SKM-1 treated with dmso at 0.1 percent for 144 hours (cell line): ENCODE measurements around the gene PGLYRP1.

Experiments used
- DNase-seq: peaks from one replicate; lab custom pipeline; 2025; ENCODE audit not compliant: unreplicated experiment; lab: John Stamatoyannopoulos, UW

The PGLYRP1 gene, protein sequence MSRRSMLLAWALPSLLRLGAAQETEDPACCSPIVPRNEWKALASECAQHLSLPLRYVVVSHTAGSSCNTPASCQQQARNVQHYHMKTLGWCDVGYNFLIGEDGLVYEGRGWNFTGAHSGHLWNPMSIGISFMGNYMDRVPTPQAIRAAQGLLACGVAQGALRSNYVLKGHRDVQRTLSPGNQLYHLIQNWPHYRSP

DNA sequence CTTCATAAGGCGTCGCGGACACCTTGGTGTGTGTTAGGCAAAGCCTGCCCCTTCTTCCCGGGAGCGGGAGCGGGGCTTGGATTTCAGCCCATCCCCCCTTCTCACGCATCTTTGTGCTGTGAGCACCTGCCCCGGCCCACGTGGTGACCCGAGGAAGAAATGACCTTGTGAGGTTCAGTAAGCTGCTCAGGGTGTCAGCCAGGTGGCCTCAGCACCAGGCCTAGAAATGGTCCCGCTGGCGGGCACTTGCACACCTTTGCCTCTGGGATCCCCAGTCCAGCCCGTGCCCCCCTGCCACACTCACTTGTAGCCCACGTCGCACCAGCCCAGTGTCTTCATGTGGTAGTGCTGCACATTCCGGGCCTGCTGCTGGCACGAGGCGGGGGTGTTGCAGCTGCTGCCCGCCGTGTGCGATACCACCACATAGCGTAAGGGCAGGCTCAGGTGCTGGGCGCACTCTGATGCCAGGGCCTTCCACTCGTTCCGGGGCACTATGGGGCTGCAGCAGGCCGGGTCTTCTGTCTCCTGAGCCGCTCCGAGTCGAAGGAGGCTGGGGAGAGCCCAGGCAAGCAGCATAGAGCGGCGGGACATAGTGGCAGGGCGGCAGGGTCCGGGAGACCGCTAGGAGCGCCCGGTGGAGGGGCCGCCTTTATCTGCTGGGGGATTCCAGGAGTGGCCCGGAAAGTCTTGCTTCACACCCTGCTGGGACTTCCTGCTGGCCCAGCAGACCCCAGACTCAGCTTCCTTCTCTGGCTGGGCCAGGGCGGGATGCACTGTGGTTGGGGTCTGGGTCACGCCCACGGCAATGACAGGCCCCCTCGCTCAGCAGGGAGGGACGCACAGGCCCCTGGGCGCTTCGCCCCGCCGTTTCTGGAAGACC is at the start of gene PGLYRP1:
TSS of gene PGLYRP1 (minus strand) at position 623 of the 880 bp plus-strand sequence. CDS start at position 591, 32 bp downstream.
- DNase-seq: no peak

DNA sequence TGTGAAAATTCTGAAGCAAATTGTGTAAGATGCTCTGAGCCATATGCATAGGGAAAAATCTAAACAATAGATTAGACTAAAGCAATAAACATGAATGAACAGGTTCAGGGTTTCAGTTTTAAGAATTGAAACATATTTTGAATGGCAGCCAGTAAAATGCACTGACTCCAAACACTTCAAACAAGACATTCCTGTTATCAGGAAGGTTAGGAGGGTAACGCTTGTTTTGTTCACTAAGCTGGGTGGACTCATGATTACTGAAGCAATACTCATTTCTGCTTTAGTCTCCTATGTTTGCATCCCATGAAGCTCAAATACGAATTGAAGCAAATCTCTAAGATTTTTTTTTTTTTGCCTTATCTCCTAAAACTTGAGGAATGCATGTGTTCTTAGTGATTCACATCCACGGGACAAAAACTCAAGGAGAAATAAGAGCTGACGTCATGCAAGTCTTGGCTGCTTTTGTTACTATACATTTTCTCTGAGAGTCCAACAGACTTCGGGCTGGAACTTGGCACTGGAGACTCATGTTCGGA is 47.0 kb upstream of the PGLYRP1 start:
- no peak for DNase-seq

DNA sequence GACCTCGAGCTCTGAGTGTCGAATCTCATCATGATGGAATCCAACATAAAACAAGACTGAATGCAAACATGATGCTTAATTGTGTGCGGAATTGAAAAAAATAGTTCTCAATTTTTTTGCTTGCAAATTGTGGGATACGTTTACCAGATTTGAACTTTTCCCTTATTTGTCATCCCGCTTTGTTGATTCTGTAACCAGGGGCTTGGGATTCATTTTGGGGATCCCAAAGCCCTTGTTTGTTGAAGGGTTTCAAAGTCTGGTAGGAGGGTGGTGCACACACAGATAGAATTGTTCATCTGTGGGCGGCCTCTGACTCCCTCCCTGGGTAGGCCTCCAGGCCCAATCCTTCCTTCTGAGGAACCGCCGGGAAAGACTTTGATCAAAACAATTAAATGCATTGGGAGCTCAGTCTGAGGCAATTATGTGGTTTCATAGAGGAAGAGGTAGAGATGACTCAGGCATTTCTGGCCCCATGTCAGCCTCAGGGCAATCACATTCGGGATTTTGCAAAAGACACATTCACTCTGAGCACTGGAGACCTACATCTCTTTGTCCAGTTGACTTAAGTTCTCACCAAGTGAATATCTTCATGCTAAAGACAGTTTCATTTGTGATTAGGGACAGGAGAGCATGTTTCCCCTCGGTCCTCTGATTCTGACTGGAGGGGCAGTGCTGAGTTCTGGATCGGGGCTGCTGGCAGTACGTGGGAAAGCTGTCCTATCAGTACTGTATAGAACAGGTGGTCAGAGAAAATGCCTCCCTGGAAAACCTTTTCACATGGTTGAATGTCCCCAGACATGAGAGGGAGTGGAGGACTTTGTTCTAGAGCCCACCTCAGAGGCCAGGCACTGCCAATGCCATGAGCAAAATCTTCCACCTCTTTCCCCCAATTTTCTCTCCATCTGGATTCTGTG is 45.7 kb upstream of the PGLYRP1 start:
- DNase-seq: no peak

DNA sequence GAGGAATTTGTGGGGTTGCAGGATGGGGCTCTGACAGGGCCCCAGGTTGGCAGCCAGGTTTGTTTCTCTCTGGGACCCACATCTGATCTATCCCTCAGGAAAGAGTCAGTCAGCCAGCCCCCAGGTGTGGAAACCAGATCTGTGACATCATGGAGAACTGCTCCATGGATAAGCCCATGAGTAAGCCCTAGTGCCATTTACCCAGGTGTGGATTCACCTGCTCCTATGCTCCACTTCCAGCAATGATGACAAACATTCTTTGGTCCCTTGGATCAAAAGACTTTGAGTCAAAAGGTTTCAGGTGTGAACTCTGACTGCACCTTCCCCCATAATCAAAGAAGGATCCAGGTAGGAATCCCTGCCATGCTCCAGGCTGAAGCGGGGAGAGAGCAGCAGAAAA is 44.8 kb upstream of the PGLYRP1 start:
- DNase-seq: no peak

DNA sequence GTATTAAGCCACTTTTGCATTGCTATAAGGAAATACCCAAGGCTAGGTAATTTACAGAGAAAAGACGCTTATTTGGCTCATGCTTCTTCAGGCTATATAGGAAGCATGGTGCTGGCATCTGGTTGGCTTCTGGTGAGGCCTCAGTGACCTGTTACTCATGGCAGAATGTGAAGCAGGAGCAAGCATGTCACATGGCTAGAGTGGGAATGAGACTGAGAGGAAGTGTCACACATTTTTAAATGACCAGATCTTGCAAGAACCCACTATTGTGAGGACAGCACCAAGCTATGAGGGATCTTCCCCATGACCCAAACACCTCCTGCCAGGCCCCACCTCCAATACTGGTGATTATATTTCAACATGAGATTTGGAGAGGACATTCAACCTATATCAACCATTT is 43.6 kb upstream of the PGLYRP1 start:
- DNase-seq: no peak

DNA sequence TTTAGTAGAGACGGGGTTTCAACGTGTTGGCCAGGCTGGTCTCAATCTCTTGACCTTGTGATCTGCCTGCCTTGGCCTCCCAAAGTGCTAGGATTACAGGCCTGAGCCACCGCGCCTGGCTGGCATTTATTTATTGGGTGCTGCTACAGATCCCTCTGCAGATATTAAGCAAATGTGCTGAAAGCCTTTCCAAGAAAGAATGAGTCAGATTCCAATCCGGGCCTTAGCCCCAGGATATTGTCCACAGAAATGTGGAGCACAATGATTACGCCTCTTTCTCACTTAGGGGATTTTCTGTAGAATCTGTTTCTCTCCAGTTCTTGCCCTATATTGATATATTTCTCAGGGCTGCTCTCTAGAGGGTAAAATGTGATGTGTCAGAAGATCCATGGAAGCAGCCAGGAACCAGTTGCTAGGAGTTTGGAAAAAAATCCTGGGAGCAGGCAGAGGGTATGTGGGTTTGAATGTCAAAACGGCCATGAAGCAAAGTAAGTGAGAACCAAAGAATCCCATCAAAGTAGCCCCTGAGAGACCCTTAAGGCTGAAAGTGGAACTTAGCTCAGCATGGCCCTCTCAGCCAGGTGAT is 42.7 kb upstream of the PGLYRP1 start:
- DNase-seq: no peak

DNA sequence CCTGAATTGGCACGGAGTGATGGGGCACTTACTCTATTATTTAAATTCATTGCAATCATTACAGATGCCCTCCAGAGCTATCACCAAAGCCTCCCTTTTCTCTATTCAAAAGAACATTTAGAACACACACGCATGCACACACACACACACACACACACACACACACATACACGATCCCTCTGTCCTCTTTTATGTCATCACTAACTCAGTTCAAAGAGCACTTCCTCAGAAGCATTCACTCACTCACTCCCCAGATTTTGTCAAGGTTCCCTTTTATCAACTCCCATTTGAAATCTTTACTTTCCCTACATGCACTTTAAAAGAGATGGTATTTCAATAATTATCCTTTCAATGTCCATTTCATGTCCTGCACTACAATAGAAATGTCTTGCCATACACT is 40.3 kb upstream of the PGLYRP1 start:
- no peak for DNase-seq

DNA sequence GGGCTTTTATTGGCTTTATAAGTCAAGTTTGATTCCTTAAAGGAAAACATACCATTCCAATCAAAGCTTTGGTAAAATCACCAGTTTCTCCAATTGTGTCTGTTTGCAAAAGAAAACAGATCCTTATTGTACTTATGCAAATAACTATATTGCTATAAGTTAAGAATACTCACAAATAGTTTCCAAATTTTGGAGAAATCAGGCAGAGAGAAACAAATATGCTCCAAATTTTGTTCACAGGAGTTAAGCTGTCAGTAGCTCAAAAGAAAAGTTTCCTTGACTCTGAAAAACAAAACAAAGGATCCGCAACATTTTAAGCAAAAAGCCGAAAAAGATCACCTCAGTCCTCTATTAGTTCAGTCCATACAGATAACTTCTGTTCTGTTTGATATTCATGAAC is 37.2 kb upstream of the PGLYRP1 start:
- no peak for DNase-seq

DNA sequence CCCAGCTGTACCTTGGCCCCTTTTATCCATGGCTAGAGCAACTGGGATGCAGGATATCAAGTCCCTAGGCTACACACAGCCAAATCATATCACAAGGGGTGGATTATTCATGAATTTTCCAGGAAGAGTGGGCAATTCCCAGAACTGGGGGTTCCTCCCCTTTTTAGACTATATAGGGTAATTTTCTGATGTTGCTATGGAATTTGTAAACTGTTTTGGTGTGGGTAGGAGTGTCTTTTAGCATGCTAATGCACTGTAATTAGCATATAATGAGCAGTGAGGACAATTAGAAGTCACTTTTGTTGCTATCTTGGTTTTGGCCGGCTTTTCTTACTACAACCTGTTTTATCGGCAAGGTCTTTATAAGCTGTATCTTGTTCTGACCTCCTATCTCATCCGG is 35.9 kb upstream of the PGLYRP1 start:
- no peak for DNase-seq

DNA sequence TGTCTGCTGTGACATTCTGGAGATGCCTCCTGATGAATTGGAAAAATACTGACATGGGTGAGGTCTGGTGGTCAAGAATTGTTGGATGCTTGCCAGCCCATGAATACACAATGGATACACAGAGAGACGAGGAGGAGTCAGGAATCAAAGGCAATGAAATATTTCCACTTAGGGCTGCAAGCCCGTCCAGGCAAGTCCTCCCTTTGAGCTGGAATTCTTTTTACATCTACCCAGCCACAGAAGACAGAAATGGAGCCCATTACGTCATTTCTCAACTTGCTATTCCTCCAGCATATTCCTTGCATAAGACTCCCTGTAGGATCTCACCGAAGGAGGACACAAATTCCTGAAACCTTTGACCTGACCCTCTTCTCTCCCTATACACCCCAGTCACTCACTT is 33.7 kb upstream of the PGLYRP1 start:
- DNase-seq: no peak

DNA sequence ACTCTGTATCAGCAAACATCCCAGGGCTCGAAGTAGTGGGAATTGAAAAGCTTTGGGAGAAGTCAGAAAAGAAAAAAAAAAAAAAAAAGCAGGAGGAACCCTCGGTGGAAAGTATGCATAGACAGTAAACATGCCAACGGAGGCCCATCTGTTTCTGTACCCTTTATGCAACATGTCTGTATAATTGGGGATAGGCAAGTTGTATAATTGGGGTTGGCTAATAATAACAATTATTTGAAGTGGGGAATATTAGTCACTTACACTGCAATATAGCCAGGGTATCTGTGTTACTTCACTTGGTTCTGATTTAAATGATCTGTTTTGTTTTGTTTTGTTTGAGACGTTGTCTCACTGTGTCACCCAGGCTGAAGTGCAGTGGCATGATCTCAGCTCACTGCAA is 30.0 kb upstream of the PGLYRP1 start:
- no peak for DNase-seq

DNA sequence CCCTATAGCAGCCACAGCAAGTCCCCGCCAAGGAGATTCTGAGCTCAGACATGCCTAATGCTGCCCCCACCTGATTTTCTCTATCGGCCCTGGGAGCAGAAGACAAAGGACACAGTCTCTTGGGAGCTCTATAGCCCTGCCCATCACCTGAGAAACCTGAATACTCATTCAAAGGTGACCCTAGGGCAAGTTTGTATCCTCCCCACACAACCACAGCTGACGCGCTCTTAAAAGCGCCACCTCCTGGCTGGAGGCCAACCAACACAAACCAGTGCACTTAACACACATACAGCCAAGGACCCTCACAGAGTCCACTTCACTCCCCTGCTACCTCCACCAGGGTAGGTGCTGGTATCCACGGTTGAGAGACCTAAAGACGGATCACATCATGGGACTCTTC is 26.7 kb upstream of the PGLYRP1 start:
- DNase-seq: no peak

DNA sequence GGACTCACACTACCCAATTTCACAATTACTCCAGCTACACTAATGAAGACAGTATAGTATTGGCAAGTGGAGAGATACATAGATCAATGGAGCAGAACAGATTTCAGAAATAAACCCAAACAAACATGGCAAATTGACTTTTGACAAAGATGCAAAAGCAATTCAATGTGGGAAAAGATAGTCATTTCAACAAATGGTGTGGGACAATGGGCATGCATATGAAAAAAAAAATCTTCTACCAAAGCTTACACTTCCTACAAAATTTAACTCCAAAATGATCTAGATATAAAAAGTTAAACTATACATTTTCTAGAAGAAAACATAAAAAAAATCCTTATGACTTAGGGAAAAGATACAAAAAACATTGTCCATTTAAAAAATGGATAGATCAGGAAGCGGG is 20.7 kb upstream of the PGLYRP1 start:
- DNase-seq: no peak

DNA sequence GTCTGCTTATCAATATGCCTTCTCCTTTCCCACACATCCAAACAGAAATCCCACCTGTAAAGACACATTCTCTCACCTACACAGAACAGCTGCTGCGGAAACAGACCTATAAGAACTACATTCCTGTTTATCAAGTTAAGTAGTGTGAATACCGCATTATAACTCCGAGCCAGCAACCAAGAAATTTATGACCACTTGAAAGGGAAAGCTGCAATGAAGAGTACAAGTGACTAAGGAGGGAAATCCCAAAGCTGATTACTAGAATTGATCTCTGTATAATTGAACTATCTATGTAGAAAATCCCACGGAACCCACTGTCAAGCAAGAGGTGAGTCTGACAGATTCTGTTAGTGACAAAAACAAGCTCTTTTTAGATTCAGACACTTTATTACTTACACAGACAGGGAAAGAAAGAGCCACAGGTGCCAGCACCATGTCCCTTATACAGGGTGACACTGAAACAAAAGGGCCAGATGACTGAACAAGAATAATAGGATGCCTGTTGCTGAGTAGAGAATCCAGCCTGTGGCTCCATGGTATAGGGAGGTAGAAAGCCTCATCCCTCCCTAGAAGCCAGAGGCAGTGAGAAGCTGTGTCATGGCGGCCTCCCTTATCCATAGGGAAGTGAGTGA is 19.5 kb upstream of the PGLYRP1 start:
- no peak for DNase-seq

DNA sequence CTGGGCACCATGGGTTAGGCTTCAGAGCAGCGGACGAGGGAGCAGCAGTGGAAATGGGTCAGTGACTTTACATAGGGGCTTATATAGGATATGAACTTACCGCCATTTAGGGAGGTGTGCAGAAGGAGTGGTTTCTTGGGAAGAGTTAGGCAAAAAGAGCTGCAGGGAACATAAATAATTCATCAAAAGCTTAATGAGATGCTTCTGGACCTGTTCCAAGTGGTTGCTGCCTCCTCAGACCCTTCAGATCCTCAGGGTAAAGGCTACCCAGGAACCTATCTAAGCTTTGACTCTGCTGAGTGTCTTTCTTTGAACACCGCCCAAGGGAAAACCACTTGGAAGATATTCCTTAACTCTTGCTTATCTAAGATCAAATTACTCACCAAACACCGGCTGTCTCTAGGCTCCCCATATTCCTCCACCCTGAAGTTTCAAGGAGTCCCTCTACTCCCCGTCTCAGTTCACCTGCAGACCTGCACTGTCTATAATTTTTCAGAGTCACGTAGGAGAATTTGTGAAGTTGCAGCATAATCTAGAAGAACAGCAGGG is 18.2 kb upstream of the PGLYRP1 start, which contains the start of gene IGFL4:
TSS of gene IGFL4 (minus strand) at position 51 of the 549 bp plus-strand sequence. CDS start at position 11, 40 bp downstream.
- no peak for DNase-seq

DNA sequence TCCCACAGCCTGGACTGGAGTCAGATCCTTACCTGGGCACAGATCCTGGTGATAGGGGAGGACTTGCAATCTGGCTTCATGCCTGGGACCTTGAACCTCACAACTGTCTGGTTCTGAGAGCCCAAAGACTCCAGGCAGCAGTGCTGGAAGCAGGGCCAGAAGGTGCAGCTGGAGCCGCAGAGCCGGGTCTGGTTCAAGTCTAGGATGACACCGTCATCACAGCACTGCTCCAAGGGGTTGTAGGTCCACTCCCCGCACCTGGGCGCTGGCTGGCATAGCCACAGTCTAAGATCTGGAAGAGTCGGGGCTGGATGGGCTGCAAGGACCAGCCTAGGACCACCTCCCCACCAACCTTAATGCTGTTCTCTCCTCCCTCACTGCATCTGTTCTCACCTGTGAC is 17.3 kb upstream of the PGLYRP1 start:
- DNase-seq: no peak

DNA sequence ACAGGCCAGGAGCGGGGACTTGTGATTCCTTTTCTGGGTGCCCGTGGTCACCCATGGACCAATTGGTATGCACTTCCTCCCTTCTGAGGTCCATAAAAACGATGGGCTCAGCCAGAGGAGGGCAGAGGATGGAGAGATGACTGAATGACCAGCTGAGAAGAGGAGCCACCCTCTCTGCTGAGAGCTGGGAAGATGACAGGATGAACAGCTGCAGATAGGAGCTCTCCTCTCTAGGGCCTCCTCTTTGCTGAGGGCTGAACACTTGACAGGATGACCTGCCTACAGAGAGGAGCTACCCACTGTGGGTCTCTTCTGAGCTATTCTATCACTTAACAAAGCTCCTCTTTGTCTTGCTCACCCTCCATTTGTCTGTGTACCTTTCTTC is 13.9 kb upstream of the PGLYRP1 start:
- DNase-seq: no peak

DNA sequence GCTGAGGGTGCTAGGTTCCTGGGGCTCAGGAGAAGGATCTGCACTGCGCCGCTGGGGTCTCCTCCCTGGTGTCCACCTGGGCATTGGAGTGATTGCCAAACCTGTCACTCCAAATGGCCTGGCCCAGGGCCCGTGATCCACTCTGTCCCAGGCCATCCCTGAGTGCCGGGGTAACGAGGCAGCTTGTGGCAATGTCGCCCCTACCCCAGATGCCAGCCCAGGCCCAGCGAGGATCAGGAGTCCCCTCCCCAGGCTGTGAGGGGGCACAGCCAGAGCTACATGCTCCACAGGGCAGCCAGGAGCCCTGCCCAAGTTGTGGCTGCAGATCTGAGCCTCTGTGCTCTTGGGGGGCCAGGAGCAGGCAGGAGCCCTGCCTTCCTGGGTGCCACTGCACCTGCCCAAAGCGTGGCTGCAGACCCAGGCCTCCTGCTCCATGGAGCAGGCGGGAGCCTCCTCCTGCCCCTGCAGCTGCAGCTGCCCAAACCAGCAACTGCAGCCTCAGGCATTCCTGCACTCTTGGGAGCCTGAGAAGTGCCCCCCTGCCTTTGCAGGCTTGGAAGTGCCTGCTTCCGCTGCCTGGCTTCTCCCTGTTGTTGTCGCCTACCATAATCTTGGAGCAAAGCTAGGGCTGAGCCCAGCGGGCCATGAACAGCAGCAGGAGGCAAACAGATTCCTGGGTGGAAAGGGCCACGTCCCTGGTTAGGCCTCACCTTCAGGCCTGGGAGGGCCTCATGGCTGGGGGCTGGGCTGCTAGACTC is 13.3 kb upstream of the PGLYRP1 start:
- DNase-seq: no peak

DNA sequence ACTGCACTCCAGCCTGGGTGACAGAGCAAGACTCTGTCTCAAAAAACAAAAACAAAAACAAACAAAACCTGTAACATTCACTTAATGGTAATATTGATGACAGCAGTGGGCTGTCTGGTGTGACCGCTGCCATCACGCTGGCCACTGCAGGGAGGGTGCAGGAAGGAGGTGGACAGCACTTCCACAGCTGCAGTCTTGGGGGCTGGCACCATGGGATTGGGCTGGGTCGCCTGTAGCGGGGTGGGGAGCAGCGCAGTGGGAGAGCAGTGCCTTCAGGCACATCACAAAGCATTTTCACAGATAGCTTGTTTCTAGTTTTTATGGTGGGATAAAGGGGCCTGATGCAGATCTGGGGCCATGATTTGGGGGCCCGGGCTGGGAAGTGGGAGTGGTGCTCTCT is 12.7 kb upstream of the PGLYRP1 start:
- DNase-seq: no peak
